EH (cell line): Measurements from ENCODE around the gene LGALS3.

ENCODE experiments used
- DNase-seq: peaks from one replicate; pipeline ENCODE4 v3.0.0-alpha.2; 2015; ENCODE audit warnings: low read depth

Gene LGALS3

DNA sequence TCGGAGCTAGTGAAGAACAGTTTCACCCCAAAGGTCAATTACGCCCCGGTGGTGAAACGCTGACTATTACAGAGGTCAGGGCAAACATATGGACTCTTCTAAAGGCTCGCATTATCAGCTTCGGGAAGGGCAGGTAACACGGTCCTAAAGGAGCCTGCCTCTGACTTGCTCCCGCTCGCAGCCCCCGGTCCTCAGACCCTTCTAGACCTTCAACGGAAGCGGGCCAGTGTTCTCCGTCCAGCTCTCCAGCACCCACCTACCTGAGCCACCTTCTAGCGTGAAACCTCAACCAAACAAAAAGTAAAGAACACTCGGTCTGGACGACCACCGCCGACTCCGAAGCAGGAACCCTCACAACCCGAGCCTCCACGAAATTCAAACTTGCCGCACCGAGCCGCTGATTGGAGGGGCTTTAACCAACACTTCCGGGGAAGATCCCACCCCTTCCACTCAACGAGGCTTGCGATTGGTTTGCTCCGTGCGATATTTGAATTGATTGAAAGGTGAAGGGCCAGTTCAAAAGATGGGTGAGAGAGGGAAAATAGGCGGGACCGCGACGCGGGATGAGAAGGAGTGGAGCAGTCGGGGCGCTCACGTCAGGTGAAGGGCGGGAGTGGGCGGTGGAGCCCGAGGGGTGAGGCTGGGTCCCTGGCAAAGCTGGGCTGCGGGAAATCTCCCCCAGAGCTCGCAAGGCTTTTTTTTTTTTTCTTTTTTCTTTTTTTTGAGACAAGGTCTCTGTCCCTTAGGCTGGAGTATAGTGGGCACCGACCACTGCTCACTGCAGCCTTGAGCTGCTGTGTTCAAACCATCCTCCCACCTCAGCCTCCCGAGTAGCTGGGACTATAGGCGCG is 62.4 kb downstream of the LGALS3 start, which contains the start of gene DLGAP5:
Gene DLGAP5 (minus strand): TSS at position 383 of the 851 bp plus-strand sequence. CDS start 2,406 bp downstream, outside the sequence.
- DNase-seq: peak; percentile 97

DNA sequence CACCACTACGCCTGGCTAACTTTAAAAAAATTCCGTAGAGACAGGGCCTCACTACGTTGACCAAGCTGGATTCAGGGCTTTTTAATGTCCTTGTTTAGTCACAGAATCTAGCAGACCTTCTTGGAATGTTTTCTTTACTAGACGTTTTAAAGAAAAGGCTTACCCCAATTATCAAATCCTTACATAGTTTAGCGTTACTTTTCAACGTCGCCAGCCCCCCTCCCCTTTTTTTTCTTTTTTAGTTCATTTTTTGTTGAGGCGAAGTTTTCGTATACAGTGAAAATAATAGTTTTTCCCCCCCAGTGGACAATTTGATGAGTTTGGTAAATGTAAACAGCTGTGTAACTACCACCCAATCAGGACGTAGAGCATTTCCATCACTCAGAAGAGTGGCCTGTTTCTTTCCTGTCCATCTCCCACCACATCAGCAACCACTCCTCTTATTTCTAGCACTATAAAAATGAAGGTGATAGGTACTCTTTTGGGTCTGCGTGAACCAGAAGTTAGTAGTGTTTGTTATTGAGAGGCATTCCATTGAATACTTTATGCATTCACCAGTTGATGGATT is 63.1 kb downstream of the LGALS3 start:
- no peak for DNase-seq

DNA sequence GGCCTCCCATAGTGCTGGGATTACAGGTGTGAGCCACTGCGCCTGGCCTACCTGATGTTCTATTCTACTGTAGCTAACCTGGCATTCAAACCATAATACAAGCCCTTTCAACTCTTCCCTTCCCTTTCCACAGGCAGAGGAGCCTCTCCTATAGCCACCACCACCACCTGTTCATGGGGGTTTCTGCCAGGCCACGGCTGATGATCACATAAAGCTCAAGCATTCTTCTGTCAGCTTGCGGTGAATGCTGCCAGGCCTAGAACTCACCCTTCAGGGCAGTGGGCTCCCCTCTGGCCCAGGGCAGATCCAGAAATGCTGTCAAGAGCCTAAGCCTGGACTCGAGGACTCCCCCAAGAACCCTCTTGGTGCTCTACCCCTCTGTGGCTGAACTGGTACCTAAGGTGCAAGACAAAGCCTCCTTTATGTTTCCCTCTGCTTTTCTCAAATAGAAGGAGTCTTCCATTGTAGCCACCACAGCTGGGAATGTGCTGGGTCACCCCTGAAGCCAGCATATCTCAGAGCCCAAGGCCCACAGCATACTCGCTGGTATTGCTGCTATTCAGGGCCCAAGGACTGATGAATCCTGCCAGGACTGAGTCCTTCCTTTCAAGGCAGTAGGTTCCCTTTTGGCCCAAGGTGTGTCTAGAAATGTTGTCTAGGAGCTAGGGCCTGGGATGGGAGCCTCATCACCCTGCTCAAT is 65.8 kb downstream of the LGALS3 start:
- DNase-seq: no peak
